DOHH2 (cell line): ENCODE measurements around the gene LCOR.

Experiments
- H3F3A ChIP-seq: fragments of 200-600 bp; sonication (generic), shearing (Covaris generic); 2 replicates; pipeline ENCODE4 v1.6.0; 2016; ENCODE audit warnings: antibody characterized with exemption, mild to moderate bottlenecking; ENCODE audit not compliant: control insufficient read depth, insufficient read depth
- H3K27ac ChIP-seq: fragments of 200-600 bp; sonication (generic); 2 replicates; pipeline ENCODE4 v1.5.1; 2014; ENCODE audit warnings: low read depth, mild to moderate bottlenecking, low read length, moderate library complexity
- H3K27me3 ChIP-seq: fragments of 200-600 bp; sonication (generic); 2 replicates; pipeline ENCODE4 v1.6.1; 2014; ENCODE audit warnings: mild to moderate bottlenecking, low read length, mixed read lengths; ENCODE audit not compliant: control insufficient read depth
- H3K36me3 ChIP-seq: fragments of 200-600 bp; sonication (generic); 2 replicates; pipeline ENCODE4 v1.6.1; 2014; ENCODE audit warnings: mild to moderate bottlenecking, low read length, moderate library complexity, mixed read lengths; ENCODE audit not compliant: control insufficient read depth
- H3K4me1 ChIP-seq: fragments of 200-600 bp; sonication (generic); 2 replicates; pipeline ENCODE4 v1.6.1; 2014; ENCODE audit warnings: mild to moderate bottlenecking, low read length, mixed read lengths; ENCODE audit not compliant: control insufficient read depth
- H3K4me2 ChIP-seq: fragments of 200-600 bp; sonication (generic); 2 replicates; pipeline ENCODE4 v1.6.0; 2014; ENCODE audit warnings: mild to moderate bottlenecking, low read length, moderate library complexity
- H3K4me3 ChIP-seq: fragments of 200-600 bp; sonication (generic); 2 replicates; pipeline ENCODE4 v1.5.1; 2014; ENCODE audit warnings: mild to moderate bottlenecking, low read length, mixed read lengths
- H3K79me2 ChIP-seq: fragments of 200-600 bp; sonication (generic); 2 replicates; pipeline ENCODE4 v1.6.1; 2014; ENCODE audit warnings: mild to moderate bottlenecking, low read length, mixed read lengths; ENCODE audit not compliant: control insufficient read depth
- H3K9me2 ChIP-seq: fragments of 200-600 bp; sonication (generic); replicated peaks from 2 replicates; pipeline ENCODE4 v1.6.1; 2014; ENCODE audit warnings: mild to moderate bottlenecking, low read length, mixed read lengths; ENCODE audit not compliant: control insufficient read depth
- H3K9me3 ChIP-seq: fragments of 200-600 bp; sonication (generic); 2 replicates; pipeline ENCODE4 v1.6.1; 2014; ENCODE audit warnings: antibody characterized with exemption, low read length, mixed read lengths; ENCODE audit not compliant: control insufficient read depth, insufficient read depth
- H4K20me1 ChIP-seq: fragments of 200-600 bp; sonication (generic); 2 replicates; pipeline ENCODE4 v1.6.0; 2014; ENCODE audit warnings: low read depth, mild to moderate bottlenecking, antibody characterized with exemption, low read length, moderate library complexity; ENCODE audit not compliant: control insufficient read depth, insufficient read depth
- CTCF ChIP-seq: fragments of 200-600 bp; sonication (generic); IDR thresholded peaks from one replicate; pipeline ENCODE4 v1.5.1; 2014; ENCODE audit warnings: antibody characterized with exemption, mild to moderate bottlenecking, low read depth, low read length; ENCODE audit not compliant: poor library complexity, severe bottlenecking
- EZH2phosphoT487 ChIP-seq: fragments of 200-600 bp; sonication (generic); IDR thresholded peaks from 2 replicates; pipeline ENCODE4 v1.6.1; 2017; ENCODE audit warnings: borderline replicate concordance, mild to moderate bottlenecking, antibody characterized with exemption, low read length, moderate library complexity, mixed read lengths

Gene LCOR

GRCh38 chr10:97003804-97004201 is 171.7 kb downstream of the LCOR start:
- Histone ChIP-seq H4K20me1 (no peaks in the 10 kb centered on the region), H3K4me2 (no peak overlapping the region), H3K4me3 (no peak overlapping the region), H3K79me2 (no peaks in the 10 kb centered on the region), H3K36me3 (no peaks in the 10 kb centered on the region), H3K9me2 (no peaks in the 10 kb centered on the region), H3K27ac (no peak overlapping the region), H3K4me1 (no peaks in the 10 kb centered on the region), H3K9me3 (peaks cover 12% of the 10 kb centered on the region), H3K27me3 (no peaks in the 10 kb centered on the region), H3F3A (no peaks in the 10 kb centered on the region)
- no peak for TF ChIP-seq EZH2phosphoT487
- no peak for TF ChIP-seq CTCF

- Histone ChIP-seq H3K79me2 (no peaks in the 10 kb centered on the region), H3K4me3 (no peak overlapping the region), H3K9me2 (no peaks in the 10 kb centered on the region), H3K4me1 (no peaks in the 10 kb centered on the region), H3K27ac (no peak overlapping the region), H3K9me3 (peaks cover 12% of the 10 kb centered on the region), H3K27me3 (no peaks in the 10 kb centered on the region), H4K20me1 (no peaks in the 10 kb centered on the region), H3K36me3 (no peaks in the 10 kb centered on the region), H3F3A (no peaks in the 10 kb centered on the region), H3K4me2 (no peak overlapping the region)
- TF ChIP-seq CTCF (no peak), EZH2phosphoT487 (no peak)
These were observed 172.5 kb downstream of the LCOR start for GRCh38 chr10:97004591-97004990.

GRCh38 chr10:97005349-97005748 is 173.3 kb downstream of the LCOR start:
- Histone ChIP-seq H3K4me3 (no peak overlapping the region), H3K27ac (no peak overlapping the region), H3K9me3 (peaks cover 12% of the 10 kb centered on the region), H3K27me3 (no peaks in the 10 kb centered on the region), H3K4me1 (no peaks in the 10 kb centered on the region), H3K79me2 (no peaks in the 10 kb centered on the region), H4K20me1 (no peaks in the 10 kb centered on the region), H3F3A (no peaks in the 10 kb centered on the region), H3K9me2 (no peaks in the 10 kb centered on the region), H3K4me2 (no peak overlapping the region), H3K36me3 (no peaks in the 10 kb centered on the region)
- no peak for TF ChIP-seq CTCF
- no peak for TF ChIP-seq EZH2phosphoT487

GRCh38 chr10:97006364-97006763 is 174.3 kb downstream of the LCOR start:
- Histone ChIP-seq H3K4me1 (no peaks in the 10 kb centered on the region), H3K27ac (no peak overlapping the region), H3K4me2 (no peak overlapping the region), H3K27me3 (peaks cover 2% of the 10 kb centered on the region; the same call in 1 of the 2 replicates), H3F3A (no peaks in the 10 kb centered on the region), H4K20me1 (no peaks in the 10 kb centered on the region), H3K36me3 (no peaks in the 10 kb centered on the region), H3K4me3 (no peak overlapping the region), H3K9me2 (no peaks in the 10 kb centered on the region), H3K9me3 (peaks cover 12% of the 10 kb centered on the region), H3K79me2 (no peaks in the 10 kb centered on the region)
- no peak for TF ChIP-seq CTCF
- no peak for TF ChIP-seq EZH2phosphoT487
